Right cardiac atrium (tissue), 5 donors: ENCODE data around the gene ATG12. TPM values are rescaled to one million over a fixed set of nuclear protein-coding genes. Genes with fewer than 3 reads are reported as not detected.
"Not testable (repeated sequence)": the region's sequence is repeated elsewhere in the genome, so short reads cannot be mapped to it uniquely, and the experiment has no call there.

Experiments
- ATAC-seq, 2 donors: fragments of 200-7000 bp; cut with Tn5 transposase; one replicate each; pipeline versions ENCODE4 v1.8.0 to v1.9.1; 2020; ENCODE audit warnings: moderate library complexity in 2 of 2, mild to moderate bottlenecking in 1 of 2
- DNase-seq, 3 donors: peaks; one replicate each; pipeline ENCODE4 v3.0.0-alpha.2; 2020
- H3K27ac ChIP-seq: one replicate; pipeline ENCODE4 v1.5.1; 2013; ENCODE audit warnings: mild to moderate bottlenecking, low read length, control low read depth, moderate library complexity
- H3K27me3 ChIP-seq: one replicate; pipeline ENCODE4 v1.6.1; 2013; ENCODE audit not compliant: control insufficient read depth, insufficient read depth
- H3K4me1 ChIP-seq: one replicate; pipeline ENCODE4 v1.6.1; 2013; ENCODE audit warnings: low read length; ENCODE audit not compliant: control insufficient read depth, insufficient read depth
- H3K4me3 ChIP-seq: one replicate; pipeline ENCODE4 v1.5.1; 2013; ENCODE audit warnings: low read length, control low read depth
- H3K9me3 ChIP-seq: one replicate; pipeline ENCODE4 v1.6.1; 2013; ENCODE audit warnings: low read length; ENCODE audit not compliant: control insufficient read depth
- WGBS: extraction: QIAGEN DNeasy Blood & Tissue Kit; methylation state at CpG from one replicate; pipeline ENCODE4 v1.1.7; 2013; 5-methylcytosine and 5-hydroxymethylcytosine counted together
- intact Hi-C, 4 donors: fragments of 100-400 bp; cut with DNase I; formaldehyde crosslinking; loops; one replicate each; pipeline versions ENCODE4 v1.11.0 to v1.14.0; 2022 to 2023
- polyA plus RNA-seq: library from polyadenylated mRNA; stranded (reverse); fragments of 200-250 nt; gene quantifications from one replicate; pipeline ENCODE4 v1.2.3, GENCODE V29; 2013
- total RNA-seq, 4 donors: library from RNA; stranded (reverse); fragmentation: NEBNext Ultra II Directional; extraction: Animal tissue kit (Norgen Biotek cat#: 25700); gene quantifications; one replicate each; pipeline ENCODE4 v1.2.1, GENCODE V29; 2021
- donor health status: healthy with polysubstance abuse.
- donor health status: DM: no; HTN: yes; CAD: no.
- donor health status: DM: no; HTN: no; CAD: no.
- donor health status: DM: no; HTN: yes; CAD: no; lungs with severe emphysema.
- donor health status: DM: yes; HTN: yes; CAD: no.

Gene ATG12
- total and polyA plus RNA-seq, 5 donors = 22.9 to 31.6 (median 26.2) TPM

DNA sequence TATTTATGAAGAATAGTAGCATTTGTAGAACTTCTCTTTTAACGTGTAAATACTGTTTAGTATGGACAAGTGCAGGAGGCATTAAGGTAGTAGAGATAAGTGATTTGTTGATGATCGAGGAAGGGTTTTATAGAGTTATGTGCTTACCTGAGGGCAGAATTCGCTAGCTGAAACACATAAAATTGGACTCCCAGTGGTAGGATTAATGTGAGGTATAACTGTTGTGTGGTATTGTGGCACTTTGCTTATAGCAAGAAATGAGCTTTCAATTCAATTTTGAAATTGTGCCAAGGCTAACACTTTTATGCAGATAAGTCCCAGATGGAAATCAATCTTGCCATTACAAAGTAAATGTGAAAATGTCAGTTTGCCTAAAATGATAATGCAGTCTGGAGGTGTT lies 1.6 kb upstream of the ATG12 start:
- DNase-seq (no peak), ATAC-seq (no peak)
- peak overlapping the region; percentile 72 for H3K4me3 ChIP-seq
- H3K4me1 ChIP-seq = peaks cover 5% of the 10 kb centered on the region
- no peaks in the 10 kb centered on the region for H3K27me3 ChIP-seq
- H3K9me3 ChIP-seq = no peaks in the 10 kb centered on the region
- intact Hi-C loops = loop anchor here in 1 of 4 donors (5.0 kb wide), 1 partner anchor 211 kb away; no protein-coding TSS in a partner anchor
- WGBS = 19% methylated on average over 3 of the region's 3 CpGs
- no peak overlapping the region for H3K27ac ChIP-seq

DNA sequence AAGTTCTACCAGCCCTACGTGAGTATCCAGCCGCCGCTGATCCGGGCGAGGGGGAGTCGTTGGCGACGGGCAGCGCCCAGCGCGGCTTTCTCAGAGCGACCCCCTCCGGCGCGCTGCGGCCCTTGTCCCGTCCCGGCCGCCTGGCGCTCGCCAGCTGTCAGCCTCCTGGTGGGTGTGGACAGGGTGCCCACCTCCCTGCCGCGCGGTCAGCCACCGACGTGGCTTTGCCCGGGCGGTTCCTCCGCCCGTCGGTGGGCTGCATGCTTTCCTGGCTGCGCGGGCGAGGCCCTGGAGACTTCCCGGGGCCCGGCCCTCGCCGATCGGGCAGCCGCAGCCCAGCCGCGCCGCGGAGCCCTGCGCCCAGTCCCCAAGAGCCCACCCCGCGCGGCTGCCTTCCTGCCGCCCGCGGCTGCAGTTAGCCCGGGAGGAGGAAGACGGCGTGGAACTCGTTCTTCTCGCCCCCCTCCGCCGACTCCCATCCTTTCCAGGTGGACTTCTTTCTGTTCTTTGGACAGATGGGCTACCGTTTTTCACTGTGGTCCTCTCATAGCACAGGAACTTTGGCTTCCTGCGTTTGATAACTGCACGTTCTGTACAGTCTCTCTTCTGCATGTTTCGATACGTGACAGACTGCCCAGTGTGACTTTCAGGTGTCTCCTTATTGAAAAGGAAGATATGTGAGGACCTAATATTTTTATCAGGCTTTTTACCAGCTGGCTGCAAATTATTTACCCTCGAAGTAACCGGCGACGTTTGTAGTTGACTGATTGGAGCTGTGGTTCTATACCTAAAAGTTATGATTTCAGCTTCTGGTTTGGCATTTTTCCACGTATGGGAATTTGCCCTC lies 947 bp upstream of the ATG12 start:
- peak; percentile 79 to 80 for ATAC-seq

DNA sequence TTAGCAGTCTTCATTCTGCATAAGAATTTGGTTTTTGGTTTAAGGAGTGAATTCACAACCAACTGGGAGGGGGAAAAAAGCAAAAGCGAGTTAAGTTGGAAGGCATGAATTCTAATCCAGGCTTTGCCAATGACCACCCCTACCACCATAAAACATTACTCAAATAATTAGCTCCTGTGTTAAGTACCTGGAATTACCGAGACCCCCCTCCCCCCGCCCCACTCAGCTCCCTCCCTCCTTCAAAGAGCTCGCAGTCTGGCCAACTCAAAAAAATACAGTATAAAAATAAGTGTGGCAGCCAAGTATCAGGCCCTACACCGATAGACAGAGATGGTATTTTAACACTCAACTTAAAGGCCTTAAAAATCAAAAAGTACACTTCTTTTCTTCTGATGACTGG lies 492 bp downstream of the ATG12 start:
- intact Hi-C loops = loop anchor here in 1 of 4 donors (5.0 kb wide), 1 partner anchor 209 kb away; no protein-coding TSS in a partner anchor
- peak overlapping the region; percentile 72 for H3K4me3 ChIP-seq

More for the DNA sequence above, 947 bp upstream of the ATG12 start:
- Histone ChIP-seq H3K27ac (peak overlapping the region; percentile 61), H3K9me3 (no peaks in the 10 kb centered on the region), H3K4me3 (peak overlapping the region; percentile 72), H3K27me3 (no peaks in the 10 kb centered on the region), H3K4me1 (peaks cover 5% of the 10 kb centered on the region)
- DNase-seq = peak in 1 of 3 donors; percentile 75
- under 1% methylated on average over 68 of the region's 68 CpGs for WGBS
- intact Hi-C loops = loop anchor here in 1 of 4 donors (5.0 kb wide), 1 partner anchor 210 kb away; no protein-coding TSS in a partner anchor

DNA sequence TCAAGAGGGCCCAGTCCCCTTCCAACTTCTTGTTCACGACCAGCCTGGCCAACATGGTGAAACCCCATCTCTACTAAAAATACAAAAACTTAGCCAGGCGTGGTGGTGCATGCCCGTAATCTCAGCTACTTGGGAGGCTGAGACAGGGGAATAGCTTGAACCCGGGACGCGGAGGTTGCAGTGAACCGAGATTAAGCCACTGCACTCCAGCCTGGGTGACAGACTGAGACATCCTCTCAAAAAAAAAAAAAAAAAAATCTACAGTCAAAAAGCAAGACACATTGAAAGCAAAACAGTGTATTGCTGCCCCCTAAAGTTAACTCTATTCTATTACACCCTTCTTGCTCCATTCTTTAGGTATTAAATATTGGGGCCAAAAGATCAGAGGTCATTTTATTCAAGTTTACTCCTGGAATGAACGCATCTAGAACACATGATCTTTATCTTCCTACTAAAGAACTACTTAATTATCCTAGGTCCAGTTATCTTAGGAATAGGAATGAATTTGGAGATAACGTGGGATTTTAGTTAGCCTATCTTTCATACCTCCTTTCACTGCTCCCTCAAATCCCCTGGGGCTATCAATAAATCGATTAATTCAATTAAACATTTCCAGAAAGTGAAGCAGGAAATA lies 2.4 kb downstream of the ATG12 start:
- no peak for ATAC-seq
- Histone ChIP-seq H3K9me3 (no peaks in the 10 kb centered on the region), H3K4me1 (peaks cover 2% of the 10 kb centered on the region), H3K27me3 (no peaks in the 10 kb centered on the region), H3K27ac (no peak overlapping the region), H3K4me3 (no peak overlapping the region)
- intact Hi-C loops = loop anchor here in 1 of 4 donors (5.0 kb wide), 1 partner anchor 207 kb away; no protein-coding TSS in a partner anchor
- 31% methylated on average over 10 of the region's 10 CpGs for WGBS
- DNase-seq = peak in 1 of 3 donors; percentile 46

More for the DNA sequence above, 492 bp downstream of the ATG12 start:
- Histone ChIP-seq H3K27ac (peak overlapping the region; percentile 98), H3K4me1 (peaks cover 5% of the 10 kb centered on the region), H3K9me3 (no peaks in the 10 kb centered on the region), H3K27me3 (no peaks in the 10 kb centered on the region)
- ATAC-seq = no peak
- no peak for DNase-seq
- 0% methylated on average over 5 of the region's 5 CpGs for WGBS

DNA sequence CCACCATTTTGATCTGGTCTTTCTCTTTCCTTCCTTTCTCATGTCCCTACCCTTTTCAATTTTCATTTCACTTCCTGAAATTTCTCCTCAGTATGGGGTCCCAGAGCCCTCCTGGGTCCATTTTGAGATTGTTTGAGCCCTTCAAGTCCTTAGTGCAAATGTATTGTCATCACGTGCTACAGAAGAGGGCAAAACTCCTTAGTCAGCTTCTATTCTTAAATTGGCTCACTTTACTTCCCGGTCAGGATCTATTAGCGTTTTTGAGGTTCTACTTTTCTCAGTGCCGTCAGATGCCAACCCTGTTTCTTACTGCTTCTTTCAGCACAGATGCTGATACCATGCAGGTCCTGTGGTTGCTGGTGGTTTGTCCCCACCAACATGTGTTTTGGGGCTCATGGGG lies 5.9 kb downstream of the ATG12 start:
- no peak for DNase-seq
- 83% methylated on average over 4 of the region's 4 CpGs for WGBS
- no peak overlapping the region for H3K27ac ChIP-seq
- H3K27me3 ChIP-seq = no peaks in the 10 kb centered on the region
- H3K4me1 ChIP-seq = peaks cover 2% of the 10 kb centered on the region
- H3K4me3 ChIP-seq = no peak overlapping the region
- no peaks in the 10 kb centered on the region for H3K9me3 ChIP-seq
- no peak for ATAC-seq
- intact Hi-C loops = loop anchor here in 1 of 4 donors (5.0 kb wide), 1 partner anchor 203 kb away; no protein-coding TSS in a partner anchor

DNA sequence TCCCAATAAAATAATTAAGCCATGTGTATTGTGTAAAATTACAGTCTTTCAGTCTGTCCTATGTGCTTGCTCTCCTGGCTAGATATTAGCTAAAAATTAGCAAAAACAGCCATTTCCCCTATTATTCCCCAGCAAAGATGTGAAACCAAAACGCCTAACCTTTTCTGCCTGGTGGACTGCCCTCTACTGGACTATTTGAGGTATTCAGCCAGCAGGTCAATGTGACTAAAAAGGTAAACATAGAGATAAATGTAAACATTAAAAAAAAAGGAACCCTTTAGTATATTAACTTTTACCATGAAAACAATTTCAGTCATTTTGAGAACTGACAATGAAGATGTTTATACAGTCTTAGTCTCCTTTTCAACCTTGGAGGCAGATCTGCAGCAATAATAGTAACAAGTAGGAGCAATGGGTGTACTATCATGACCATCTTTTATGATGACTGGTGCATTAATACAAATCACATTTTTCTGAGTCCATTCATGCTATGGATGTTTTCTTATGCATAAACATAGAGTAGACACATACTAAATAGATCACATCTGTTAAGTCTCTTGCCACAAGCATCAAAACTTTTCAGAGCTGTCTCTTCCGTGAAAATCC lies 10.1 kb downstream of the ATG12 start:
- no peak for DNase-seq
- Histone ChIP-seq H3K27me3 (no peaks in the 10 kb centered on the region), H3K4me3 (no peak overlapping the region), H3K4me1 (no peaks in the 10 kb centered on the region), H3K9me3 (no peaks in the 10 kb centered on the region), H3K27ac (no peak overlapping the region)
- intact Hi-C loops = no loop called here
- WGBS = 49% methylated on average over 2 of the region's 2 CpGs
- peak in 1 of 2 donors; percentile 53 for ATAC-seq

DNA sequence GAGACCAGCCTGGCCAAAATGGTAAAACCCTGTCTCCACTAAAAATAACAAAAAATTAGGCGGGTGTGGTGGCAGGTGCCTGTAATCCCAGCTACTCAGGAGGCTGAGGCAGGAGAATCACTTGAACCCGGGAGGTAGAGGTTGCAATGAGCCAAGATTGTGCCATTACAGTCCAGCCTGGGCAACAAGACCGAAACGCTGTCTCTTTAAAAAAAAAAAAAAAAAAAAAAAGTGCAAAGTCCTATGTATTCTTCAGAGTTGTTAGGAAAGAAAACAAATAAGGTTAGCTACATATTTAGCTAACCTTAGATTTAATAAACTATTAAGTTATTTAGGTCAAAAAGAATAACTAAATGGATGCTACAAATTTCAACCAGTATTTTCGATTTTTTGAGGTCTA lies 11.5 kb downstream of the ATG12 start:
- H3K4me3 ChIP-seq = no peak overlapping the region
- WGBS = 96% methylated on average over 5 of the region's 5 CpGs
- no peaks in the 10 kb centered on the region for H3K4me1 ChIP-seq
- no peaks in the 10 kb centered on the region for H3K27me3 ChIP-seq
- ATAC-seq (no peak), DNase-seq (no peak)
- intact Hi-C loops = no loop called here
- H3K27ac ChIP-seq = no peak overlapping the region
- no peaks in the 10 kb centered on the region for H3K9me3 ChIP-seq

DNA sequence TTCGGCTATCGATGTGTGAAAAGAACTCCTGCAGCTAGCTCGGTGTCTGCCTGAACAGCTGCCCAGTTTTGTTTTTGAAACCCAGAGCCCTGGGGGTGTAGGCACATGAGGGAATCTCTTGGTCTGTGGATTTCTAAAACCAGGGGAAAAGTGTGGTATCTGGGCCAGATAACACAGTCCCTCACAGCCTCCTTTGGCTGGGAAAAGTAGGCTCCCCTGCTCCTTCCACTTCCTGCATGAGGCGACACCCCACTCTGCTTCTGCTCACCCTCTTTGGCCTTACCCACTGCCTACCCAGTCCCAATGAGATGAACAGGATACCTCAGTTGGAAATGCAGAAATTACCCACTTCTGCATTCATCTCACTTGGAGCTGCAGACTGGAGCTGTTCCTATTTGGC lies 15.4 kb downstream of the ATG12 start:
- 97% methylated on average over 4 of the region's 4 CpGs for WGBS
- Histone ChIP-seq H3K9me3 (no peaks in the 10 kb centered on the region), H3K27me3 (no peaks in the 10 kb centered on the region), H3K27ac (no peak overlapping the region), H3K4me1 (no peaks in the 10 kb centered on the region), H3K4me3 (no peak overlapping the region)
- DNase-seq (no peak), ATAC-seq (no peak)
- intact Hi-C loops = no loop called here

DNA sequence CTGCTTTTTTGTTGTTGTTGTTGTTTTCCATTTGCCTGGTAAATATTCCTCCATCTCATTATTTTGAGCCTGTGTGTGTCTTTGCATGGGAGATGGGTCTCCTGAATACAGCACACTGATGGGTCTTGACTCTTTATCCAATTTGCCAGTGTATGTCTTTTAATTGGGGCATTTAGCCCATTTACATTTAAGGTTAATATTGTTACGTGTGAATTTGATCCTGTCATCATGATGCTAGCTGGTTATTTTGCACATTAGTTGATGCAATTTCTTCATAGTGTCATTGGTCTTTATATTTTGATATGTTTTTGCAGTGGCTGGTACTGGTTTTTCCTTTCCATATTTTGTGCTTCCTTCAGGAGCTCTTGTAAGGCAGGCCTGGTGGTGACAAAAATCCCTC lies 16.4 kb downstream of the ATG12 start:
- DNase-seq, H3K9me3 ChIP-seq, H3K4me1 ChIP-seq: not testable (repeated sequence)

DNA sequence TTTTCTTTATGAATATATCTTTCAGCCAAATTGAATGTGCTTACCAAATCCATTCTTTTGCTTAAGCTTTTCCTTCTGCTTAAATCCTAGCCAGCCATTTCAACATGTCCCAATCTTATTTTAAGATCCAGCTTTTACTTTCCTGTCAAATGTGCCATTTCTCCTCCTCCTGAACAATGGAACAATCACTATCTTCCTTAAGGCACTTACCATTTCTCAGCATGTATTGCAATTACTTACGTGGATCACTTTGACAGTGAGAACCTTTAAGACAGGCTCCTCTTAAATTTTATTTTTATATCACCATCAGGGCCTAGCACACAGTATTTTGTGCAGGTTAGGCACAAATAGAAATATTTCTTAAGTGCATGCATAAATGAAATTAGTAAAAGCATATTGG lies 20.5 kb downstream of the ATG12 start:
- Histone ChIP-seq H3K27me3 (no peaks in the 10 kb centered on the region), H3K4me3 (no peak overlapping the region), H3K27ac (no peak overlapping the region), H3K4me1 (no peaks in the 10 kb centered on the region), H3K9me3 (no peaks in the 10 kb centered on the region)
- ATAC-seq = no peak
- intact Hi-C loops = no loop called here
- 89% methylated on average over 1 of the region's 1 CpG for WGBS
- DNase-seq = no peak

More for the DNA sequence above, 16.4 kb downstream of the ATG12 start:
- intact Hi-C loops, H3K27ac ChIP-seq, H3K27me3 ChIP-seq, ATAC-seq, H3K4me3 ChIP-seq: not testable (repeated sequence)
- WGBS = 88% methylated on average over 1 of the region's 1 CpG

DNA sequence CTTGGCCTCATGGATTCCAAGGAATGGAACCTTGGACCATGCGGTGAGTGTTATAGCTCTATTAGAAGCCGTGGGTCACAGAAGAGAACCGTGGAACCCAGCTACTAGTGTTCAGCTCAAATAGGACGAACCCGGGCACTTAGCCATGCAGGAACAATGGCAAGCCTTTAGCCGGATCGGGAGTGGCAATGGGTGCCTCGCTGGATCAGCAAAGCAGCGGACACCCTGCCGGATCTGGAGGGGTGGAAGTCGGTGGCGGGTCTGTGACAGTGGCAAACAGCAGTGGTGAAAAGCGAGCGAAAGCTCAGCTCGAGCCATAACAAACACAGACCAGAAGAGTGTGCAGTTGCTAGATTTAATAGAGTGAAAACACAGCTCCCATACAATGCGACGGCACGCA lies 22.5 kb downstream of the ATG12 start:
- no peak overlapping the region for H3K27ac ChIP-seq
- 94% methylated on average over 18 of the region's 18 CpGs for WGBS
- no peaks in the 10 kb centered on the region for H3K27me3 ChIP-seq
- no peaks in the 10 kb centered on the region for H3K9me3 ChIP-seq
- ATAC-seq = no peak
- H3K4me1 ChIP-seq = peaks cover 2% of the 10 kb centered on the region
- no peak for DNase-seq
- no peak overlapping the region for H3K4me3 ChIP-seq
- intact Hi-C loops = no loop called here
